Measurements from ENCODE around the gene TBXAS1.

DNA sequence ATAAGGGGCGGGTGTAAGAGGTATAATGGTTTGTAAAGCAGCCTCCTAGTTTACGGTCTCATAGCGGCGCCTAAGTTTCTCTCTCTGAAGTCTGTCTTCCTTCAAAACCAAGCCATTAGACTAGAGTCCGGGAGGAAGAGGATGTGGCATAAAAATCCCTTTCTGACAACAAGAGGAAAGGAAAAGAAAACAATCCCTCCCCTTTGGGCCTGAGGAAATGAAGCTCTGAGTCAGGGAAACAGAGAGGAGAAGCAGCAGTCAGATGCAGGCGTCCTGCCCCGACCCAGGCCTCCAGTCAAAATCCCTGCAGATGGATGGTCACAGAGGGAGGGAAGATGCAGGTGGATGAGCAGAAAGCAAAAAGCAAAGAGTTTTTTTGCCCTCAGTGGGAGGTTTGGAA, 210.0 kb downstream of the TBXAS1 start:
- TF ChIP-seq E2F5 (CRISPR knock-in tag; IDR thresholded peaks at IDR 0.05) (no peak), CTCF (IDR thresholded peaks at IDR 0.05) (no peak), JUN (CRISPR knock-in tag; IDR thresholded peaks at IDR 0.05) (no peak), IRF2 (CRISPR knock-in tag; IDR thresholded peaks at IDR 0.05; ENCODE audit: borderline replicate concordance, low read depth) (no peak), PRRX2 (CRISPR knock-in tag; IDR thresholded peaks at IDR 0.05) (no peak), HMGA2 (CRISPR knock-in tag; IDR thresholded peaks at IDR 0.05) (no peak), TCF7 (CRISPR knock-in tag; IDR thresholded peaks at IDR 0.05; ENCODE audit: low read depth) (no peak), FOXJ3 (CRISPR knock-in tag; IDR thresholded peaks at IDR 0.05; ENCODE audit: borderline replicate concordance) (no peak), MYBL2 (CRISPR knock-in tag; IDR thresholded peaks at IDR 0.05) (no peak), FOXK1 (CRISPR knock-in tag; IDR thresholded peaks at IDR 0.05) (no peak)
- TF ChIP-seq, protein P1, sequence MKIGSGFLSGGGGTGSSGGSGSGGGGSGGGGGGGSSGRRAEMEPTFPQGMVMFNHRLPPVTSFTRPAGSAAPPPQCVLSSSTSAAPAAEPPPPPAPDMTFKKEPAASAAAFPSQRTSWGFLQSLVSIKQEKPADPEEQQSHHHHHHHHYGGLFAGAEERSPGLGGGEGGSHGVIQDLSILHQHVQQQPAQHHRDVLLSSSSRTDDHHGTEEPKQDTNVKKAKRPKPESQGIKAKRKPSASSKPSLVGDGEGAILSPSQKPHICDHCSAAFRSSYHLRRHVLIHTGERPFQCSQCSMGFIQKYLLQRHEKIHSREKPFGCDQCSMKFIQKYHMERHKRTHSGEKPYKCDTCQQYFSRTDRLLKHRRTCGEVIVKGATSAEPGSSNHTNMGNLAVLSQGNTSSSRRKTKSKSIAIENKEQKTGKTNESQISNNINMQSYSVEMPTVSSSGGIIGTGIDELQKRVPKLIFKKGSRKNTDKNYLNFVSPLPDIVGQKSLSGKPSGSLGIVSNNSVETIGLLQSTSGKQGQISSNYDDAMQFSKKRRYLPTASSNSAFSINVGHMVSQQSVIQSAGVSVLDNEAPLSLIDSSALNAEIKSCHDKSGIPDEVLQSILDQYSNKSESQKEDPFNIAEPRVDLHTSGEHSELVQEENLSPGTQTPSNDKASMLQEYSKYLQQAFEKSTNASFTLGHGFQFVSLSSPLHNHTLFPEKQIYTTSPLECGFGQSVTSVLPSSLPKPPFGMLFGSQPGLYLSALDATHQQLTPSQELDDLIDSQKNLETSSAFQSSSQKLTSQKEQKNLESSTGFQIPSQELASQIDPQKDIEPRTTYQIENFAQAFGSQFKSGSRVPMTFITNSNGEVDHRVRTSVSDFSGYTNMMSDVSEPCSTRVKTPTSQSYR (CRISPR knock-in tag; IDR thresholded peaks at IDR 0.05), result no peak
- TF ChIP-seq, protein P2, sequence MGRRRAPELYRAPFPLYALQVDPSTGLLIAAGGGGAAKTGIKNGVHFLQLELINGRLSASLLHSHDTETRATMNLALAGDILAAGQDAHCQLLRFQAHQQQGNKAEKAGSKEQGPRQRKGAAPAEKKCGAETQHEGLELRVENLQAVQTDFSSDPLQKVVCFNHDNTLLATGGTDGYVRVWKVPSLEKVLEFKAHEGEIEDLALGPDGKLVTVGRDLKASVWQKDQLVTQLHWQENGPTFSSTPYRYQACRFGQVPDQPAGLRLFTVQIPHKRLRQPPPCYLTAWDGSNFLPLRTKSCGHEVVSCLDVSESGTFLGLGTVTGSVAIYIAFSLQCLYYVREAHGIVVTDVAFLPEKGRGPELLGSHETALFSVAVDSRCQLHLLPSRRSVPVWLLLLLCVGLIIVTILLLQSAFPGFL (CRISPR knock-in tag; IDR thresholded peaks at IDR 0.05; ENCODE audit: borderline replicate concordance), result no peak
- TF ChIP-seq, protein P3, sequence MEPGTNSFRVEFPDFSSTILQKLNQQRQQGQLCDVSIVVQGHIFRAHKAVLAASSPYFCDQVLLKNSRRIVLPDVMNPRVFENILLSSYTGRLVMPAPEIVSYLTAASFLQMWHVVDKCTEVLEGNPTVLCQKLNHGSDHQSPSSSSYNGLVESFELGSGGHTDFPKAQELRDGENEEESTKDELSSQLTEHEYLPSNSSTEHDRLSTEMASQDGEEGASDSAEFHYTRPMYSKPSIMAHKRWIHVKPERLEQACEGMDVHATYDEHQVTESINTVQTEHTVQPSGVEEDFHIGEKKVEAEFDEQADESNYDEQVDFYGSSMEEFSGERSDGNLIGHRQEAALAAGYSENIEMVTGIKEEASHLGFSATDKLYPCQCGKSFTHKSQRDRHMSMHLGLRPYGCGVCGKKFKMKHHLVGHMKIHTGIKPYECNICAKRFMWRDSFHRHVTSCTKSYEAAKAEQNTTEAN (CRISPR knock-in tag; IDR thresholded peaks at IDR 0.05), result no peak
- TF ChIP-seq, protein P4, sequence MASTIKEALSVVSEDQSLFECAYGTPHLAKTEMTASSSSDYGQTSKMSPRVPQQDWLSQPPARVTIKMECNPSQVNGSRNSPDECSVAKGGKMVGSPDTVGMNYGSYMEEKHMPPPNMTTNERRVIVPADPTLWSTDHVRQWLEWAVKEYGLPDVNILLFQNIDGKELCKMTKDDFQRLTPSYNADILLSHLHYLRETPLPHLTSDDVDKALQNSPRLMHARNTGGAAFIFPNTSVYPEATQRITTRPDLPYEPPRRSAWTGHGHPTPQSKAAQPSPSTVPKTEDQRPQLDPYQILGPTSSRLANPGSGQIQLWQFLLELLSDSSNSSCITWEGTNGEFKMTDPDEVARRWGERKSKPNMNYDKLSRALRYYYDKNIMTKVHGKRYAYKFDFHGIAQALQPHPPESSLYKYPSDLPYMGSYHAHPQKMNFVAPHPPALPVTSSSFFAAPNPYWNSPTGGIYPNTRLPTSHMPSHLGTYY (CRISPR knock-in tag; IDR thresholded peaks at IDR 0.05), result no peak

All from WTC11 (cell line).